Right hindlimb (tissue), 1 donor: ENCODE results near the gene FGF14.

ENCODE experiments used
- DNase-seq: peaks from one replicate; pipeline ENCODE4 v3.0.0-alpha.2; 2018

FGF14 gene

GRCh38 chr13:102361113-102361512 is 40.7 kb downstream of the FGF14 start:
- DNase-seq = no peak

- DNase-seq = no peak
These were observed 42.6 kb downstream of the FGF14 start for GRCh38 chr13:102359264-102359663.

GRCh38 chr13:102355251-102355650 is 46.6 kb downstream of the FGF14 start:
- no peak for DNase-seq

GRCh38 chr13:102354011-102354410 is 47.8 kb downstream of the FGF14 start:
- no peak for DNase-seq

- DNase-seq = no peak
These were observed 50.3 kb downstream of the FGF14 start for GRCh38 chr13:102351521-102351920.

- no peak for DNase-seq
These were observed 54.4 kb downstream of the FGF14 start for GRCh38 chr13:102347490-102347889.

- no peak for DNase-seq
These were observed 55.1 kb downstream of the FGF14 start for GRCh38 chr13:102346769-102347168.

GRCh38 chr13:102344410-102344809 is 57.4 kb downstream of the FGF14 start:
- no peak for DNase-seq

GRCh38 chr13:102333320-102334198 is 68.3 kb downstream of the FGF14 start:
- DNase-seq = no peak

- DNase-seq = no peak
These were observed 72.9 kb downstream of the FGF14 start for GRCh38 chr13:102328909-102329308.

- DNase-seq = no peak
These were observed 74.7 kb downstream of the FGF14 start for GRCh38 chr13:102327119-102327617.

GRCh38 chr13:102326381-102327118 is 75.3 kb downstream of the FGF14 start:
- DNase-seq = no peak

GRCh38 chr13:102325321-102325720 is 76.5 kb downstream of the FGF14 start:
- no peak for DNase-seq

- no peak for DNase-seq
These were observed 78.3 kb downstream of the FGF14 start for GRCh38 chr13:102323505-102323904.

- no peak for DNase-seq
These were observed 78.8 kb downstream of the FGF14 start for GRCh38 chr13:102323012-102323411.

GRCh38 chr13:102322211-102322610 is 79.6 kb downstream of the FGF14 start:
- no peak for DNase-seq

GRCh38 chr13:102318233-102318632 is 83.6 kb downstream of the FGF14 start:
- DNase-seq = no peak

GRCh38 chr13:102317593-102317992 is 84.3 kb downstream of the FGF14 start:
- DNase-seq = peak; percentile 70

- DNase-seq = no peak
These were observed 85.1 kb downstream of the FGF14 start for GRCh38 chr13:102316732-102317131.

GRCh38 chr13:102312841-102313240 is 89.0 kb downstream of the FGF14 start:
- DNase-seq = no peak

GRCh38 chr13:102311901-102312300 is 89.9 kb downstream of the FGF14 start:
- DNase-seq = no peak

GRCh38 chr13:102311419-102311796 is 90.4 kb downstream of the FGF14 start:
- DNase-seq = no peak

GRCh38 chr13:102310691-102311418 is 91.0 kb downstream of the FGF14 start:
- no peak for DNase-seq
